ENCODE data around the gene SLC25A15. TPM values are rescaled to one million over a fixed set of nuclear protein-coding genes. Genes with fewer than 3 reads are reported as not detected.
A peak's percentile ranks its signal among the peaks of the same experiment; 100 is the strongest.

The SLC25A15 gene
- total and polyA plus RNA-seq, 8 donors, result 6.3 to 18.3 (median 15.3) TPM

DNA sequence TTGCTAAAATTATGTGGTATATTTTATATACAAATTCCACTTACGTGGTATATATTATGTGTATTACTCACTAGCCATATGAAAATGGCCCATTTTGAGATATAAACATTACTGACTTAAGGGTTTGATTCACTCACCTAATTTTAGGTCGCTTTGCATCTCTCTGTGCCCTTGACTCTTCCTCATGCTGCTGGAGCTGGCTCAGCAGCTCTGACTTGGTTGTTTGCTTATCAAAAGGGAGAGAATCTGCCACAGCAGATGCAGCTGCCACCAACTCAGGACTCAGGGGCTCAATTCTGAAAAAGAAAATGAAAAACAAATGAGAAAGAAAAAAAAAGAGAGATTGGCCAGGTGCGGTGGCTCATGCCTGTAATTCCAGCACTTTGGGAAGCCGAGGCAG, 30.6 kb upstream of the SLC25A15 start:
- no peak for DNase-seq
- TF ChIP-seq, protein P1, sequence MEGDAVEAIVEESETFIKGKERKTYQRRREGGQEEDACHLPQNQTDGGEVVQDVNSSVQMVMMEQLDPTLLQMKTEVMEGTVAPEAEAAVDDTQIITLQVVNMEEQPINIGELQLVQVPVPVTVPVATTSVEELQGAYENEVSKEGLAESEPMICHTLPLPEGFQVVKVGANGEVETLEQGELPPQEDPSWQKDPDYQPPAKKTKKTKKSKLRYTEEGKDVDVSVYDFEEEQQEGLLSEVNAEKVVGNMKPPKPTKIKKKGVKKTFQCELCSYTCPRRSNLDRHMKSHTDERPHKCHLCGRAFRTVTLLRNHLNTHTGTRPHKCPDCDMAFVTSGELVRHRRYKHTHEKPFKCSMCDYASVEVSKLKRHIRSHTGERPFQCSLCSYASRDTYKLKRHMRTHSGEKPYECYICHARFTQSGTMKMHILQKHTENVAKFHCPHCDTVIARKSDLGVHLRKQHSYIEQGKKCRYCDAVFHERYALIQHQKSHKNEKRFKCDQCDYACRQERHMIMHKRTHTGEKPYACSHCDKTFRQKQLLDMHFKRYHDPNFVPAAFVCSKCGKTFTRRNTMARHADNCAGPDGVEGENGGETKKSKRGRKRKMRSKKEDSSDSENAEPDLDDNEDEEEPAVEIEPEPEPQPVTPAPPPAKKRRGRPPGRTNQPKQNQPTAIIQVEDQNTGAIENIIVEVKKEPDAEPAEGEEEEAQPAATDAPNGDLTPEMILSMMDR (IDR thresholded peaks at IDR 0.05), result no peak
- H3K36me3 ChIP-seq, result peaks cover 0 to 69% of the 10 kb centered on the region in 2 donors
- intact Hi-C loops (cut with DNase I), result no loop called here
- no peak overlapping the region for H3K27ac ChIP-seq
- no peaks in the 10 kb centered on the region for H3K4me1 ChIP-seq
- no peaks in the 10 kb centered on the region for H3K27me3 ChIP-seq
- H3K9me3 ChIP-seq, result no peaks in the 10 kb centered on the region
- no peak for ATAC-seq
- H3K4me3 ChIP-seq, result no peak overlapping the region

DNA sequence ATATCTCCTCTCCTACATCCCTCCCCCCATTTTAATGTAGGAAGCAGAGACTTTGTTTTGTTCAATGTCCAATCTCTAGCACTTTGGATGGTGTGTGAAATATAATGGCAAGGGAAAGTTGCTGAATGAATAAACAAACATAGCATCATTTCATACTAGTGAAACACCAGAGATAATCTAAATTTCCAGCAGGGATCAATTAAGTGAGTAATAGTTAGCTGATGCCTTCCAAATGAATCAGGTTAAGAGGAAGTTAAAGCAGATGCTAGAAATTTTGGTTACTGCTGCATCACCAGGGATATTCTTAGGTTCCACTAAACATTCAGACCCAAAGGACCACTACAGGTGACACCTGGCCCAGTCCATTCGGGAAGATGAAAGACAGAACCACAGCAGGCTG, 26.6 kb upstream of the SLC25A15 start:
- intact Hi-C loops (cut with DNase I), result no loop called here
- Histone ChIP-seq H3K27me3 (no peaks in the 10 kb centered on the region), H3K36me3 (peaks cover 0 to 53% of the 10 kb centered on the region in 2 donors), H3K4me3 (no peak overlapping the region), H3K9me3 (no peaks in the 10 kb centered on the region), H3K4me1 (no peaks in the 10 kb centered on the region), H3K27ac (no peak overlapping the region)
- DNase-seq (no peak), ATAC-seq (no peak)
- TF ChIP-seq, protein P1 (IDR thresholded peaks at IDR 0.05), result no peak

GRCh38 chr13:40764587-40765403, 24.6 kb upstream of the SLC25A15 start:
- DNase-seq (no peak), ATAC-seq (no peak)
- Histone ChIP-seq H3K4me1 (peaks cover 0 to 7% of the 10 kb centered on the region in 2 donors), H3K36me3 (peaks cover 0 to 34% of the 10 kb centered on the region in 2 donors), H3K9me3 (no peaks in the 10 kb centered on the region), H3K27ac (no peak overlapping the region), H3K27me3 (no peaks in the 10 kb centered on the region), H3K4me3 (no peak overlapping the region)
- intact Hi-C loops (cut with DNase I), result no loop called here
- TF ChIP-seq, protein P1 (IDR thresholded peaks at IDR 0.05), result no peak

- DNase-seq (no peak), ATAC-seq (no peak)
- intact Hi-C loops (cut with DNase I), result no loop called here
- H3K4me3 ChIP-seq, result no peak overlapping the region
- H3K9me3 ChIP-seq, result no peaks in the 10 kb centered on the region
- no peak overlapping the region for H3K27ac ChIP-seq
- peaks cover 0 to 26% of the 10 kb centered on the region in 2 donors for H3K36me3 ChIP-seq
- H3K27me3 ChIP-seq, result no peaks in the 10 kb centered on the region
- TF ChIP-seq, protein P1 (IDR thresholded peaks at IDR 0.05), result no peak
- H3K4me1 ChIP-seq, result peaks cover 5 to 13% of the 10 kb centered on the region in 2 donors
Observed at GRCh38 chr13:40765602-40766001, 23.8 kb upstream of the SLC25A15 start.

GRCh38 chr13:40769970-40770369, 19.4 kb upstream of the SLC25A15 start:
- peaks cover 0 to 15% of the 10 kb centered on the region in 2 donors for H3K36me3 ChIP-seq
- H3K27me3 ChIP-seq, result no peaks in the 10 kb centered on the region
- intact Hi-C loops (cut with DNase I), result no loop called here
- DNase-seq (no peak), ATAC-seq (no peak)
- H3K4me3 ChIP-seq, result peak overlapping the region in 1 of 2 donors; percentile 81
- peaks cover 5 to 13% of the 10 kb centered on the region in 2 donors for H3K4me1 ChIP-seq
- no peaks in the 10 kb centered on the region for H3K9me3 ChIP-seq
- TF ChIP-seq, protein P1 (IDR thresholded peaks at IDR 0.05), result no peak
- H3K27ac ChIP-seq, result peak overlapping the region in 1 of 2 donors; percentile 89

All from left lung (tissue), 10 donors.